Panc1 (cell line): ENCODE measurements around the gene FRMD1. TPM values are rescaled to one million over a fixed set of nuclear protein-coding genes. Genes with fewer than 3 reads are reported as not detected.

ENCODE experiments used
- ATAC-seq: fragments of 200-7000 bp; cut with Tn5 transposase; 2 replicates; pipeline ENCODE4 v1.9.1; 2020; ENCODE audit warnings: mild to moderate bottlenecking, moderate library complexity
- BruUV-seq: library from RNA; stranded (reverse); fragments of 400-500 nt; replicated peaks from 2 replicates; lab custom pipeline; 2021; lab: Mats Ljungman, UMichigan
- CTCF ChIA-PET: fragments of 300-600 bp; sonication (Branson Sonifier 250); formaldehyde crosslinking; loops from one replicate; lab custom pipeline; 2022; ENCODE audit warnings: antibody characterized with exemption; lab: Charles Lee
- POLR2A ChIA-PET: fragments of 300-600 bp; sonication (Branson Sonifier 250); formaldehyde crosslinking; loops from one replicate; lab custom pipeline; 2022; ENCODE audit warnings: antibody characterized with exemption; lab: Charles Lee
- DNase-seq: peaks from one replicate; pipeline ENCODE4 v3.0.0-alpha.2; 2010; ENCODE audit warnings: low read depth, low spot score
- H3K27ac ChIP-seq: 2 replicates; pipeline ENCODE4 v1.5.1; 2011; ENCODE audit warnings: mild to moderate bottlenecking, low read length, inconsistent platforms
- H3K27me3 ChIP-seq: fragments of 200-500 bp; sonication (Bioruptor generic); 2 replicates; pipeline ENCODE4 v1.6.0; 2014; ENCODE audit warnings: low read length, inconsistent platforms; ENCODE audit not compliant: control insufficient read depth, insufficient read depth
- H3K36me3 ChIP-seq: fragments of 200-500 bp; sonication (Bioruptor generic); 2 replicates; pipeline ENCODE4 v1.5.1; 2014; ENCODE audit warnings: inconsistent platforms, mild to moderate bottlenecking, low read length, moderate library complexity; ENCODE audit not compliant: control insufficient read depth, insufficient read depth
- H3K4me1 ChIP-seq: 2 replicates; pipeline ENCODE4 v1.5.1; 2011; ENCODE audit warnings: inconsistent platforms, mild to moderate bottlenecking, low read length, moderate library complexity; ENCODE audit not compliant: control insufficient read depth, insufficient read depth
- H3K4me3 ChIP-seq, 2 experiments: 2 replicates each; pipeline ENCODE4 v1.5.1; 2011 to 2012; ENCODE audit warnings: low read depth in 2 of 2, low read length in 2 of 2, mild to moderate bottlenecking in 2 of 2, inconsistent platforms in 1 of 2, moderate library complexity in 1 of 2
- H3K9me3 ChIP-seq: fragments of 200-500 bp; sonication (Bioruptor generic); 2 replicates; pipeline ENCODE4 v1.5.1; 2014; ENCODE audit warnings: low read depth, mild to moderate bottlenecking, inconsistent platforms, low read length, moderate library complexity; ENCODE audit not compliant: control insufficient read depth, insufficient read depth
- POLR2AphosphoS5 ChIP-seq: IDR thresholded peaks from 2 replicates; pipeline ENCODE4 v1.6.1; 2012; ENCODE audit warnings: mild to moderate bottlenecking, low read depth, low read length, moderate library complexity
- SIN3A ChIP-seq: IDR thresholded peaks from 2 replicates; pipeline ENCODE4 v1.6.1; 2012; ENCODE audit warnings: low read depth, mild to moderate bottlenecking, low read length, moderate library complexity, borderline replicate concordance; ENCODE audit not compliant: insufficient read depth
- TCF7L2 ChIP-seq: IDR thresholded peaks from 2 replicates; pipeline ENCODE4 v1.6.1; 2011; ENCODE audit warnings: mild to moderate bottlenecking, low read depth, low read length, inconsistent platforms
- in situ Hi-C: cut with HindIII; loops from 2 replicates; pipeline ENCODE4 v1.10.0; 2016; ENCODE audit warnings: low sequenced_read_pairs, low pct_unique_long_range_greater_than_20kb
- intact Hi-C: fragments of 100-400 bp; cut with micrococcal nuclease; formaldehyde crosslinking; loops from one replicate; pipeline ENCODE4 v1.10.0; 2022; ENCODE audit not compliant: unreplicated experiment
- total RNA-seq: library from RNA; stranded (reverse); gene quantifications from one replicate; pipeline ENCODE4 v1.2.1, GENCODE V29; 2021; ENCODE audit not compliant: unreplicated experiment
- TF ChIP-seq, protein P1 (sequence below), 2 experiments: IDR thresholded peaks; 2 replicates each; pipeline ENCODE4 v1.6.1; 2011 to 2012; ENCODE audit warnings: low read depth in 2 of 2, control low read depth in 1 of 2, low read length in 1 of 2, mild to moderate bottlenecking in 1 of 2, moderate library complexity in 1 of 2; ENCODE audit not compliant: insufficient read depth in 1 of 2
- TF ChIP-seq, protein P2 (sequence below): fragments of 450-650 bp; IDR thresholded peaks from 2 replicates; pipeline ENCODE4 v1.5.1; 2017; ENCODE audit warnings: mild to moderate bottlenecking

Gene FRMD1
- total RNA-seq, 1 experiment from 2014 or later = 0.15 TPM

DNA sequence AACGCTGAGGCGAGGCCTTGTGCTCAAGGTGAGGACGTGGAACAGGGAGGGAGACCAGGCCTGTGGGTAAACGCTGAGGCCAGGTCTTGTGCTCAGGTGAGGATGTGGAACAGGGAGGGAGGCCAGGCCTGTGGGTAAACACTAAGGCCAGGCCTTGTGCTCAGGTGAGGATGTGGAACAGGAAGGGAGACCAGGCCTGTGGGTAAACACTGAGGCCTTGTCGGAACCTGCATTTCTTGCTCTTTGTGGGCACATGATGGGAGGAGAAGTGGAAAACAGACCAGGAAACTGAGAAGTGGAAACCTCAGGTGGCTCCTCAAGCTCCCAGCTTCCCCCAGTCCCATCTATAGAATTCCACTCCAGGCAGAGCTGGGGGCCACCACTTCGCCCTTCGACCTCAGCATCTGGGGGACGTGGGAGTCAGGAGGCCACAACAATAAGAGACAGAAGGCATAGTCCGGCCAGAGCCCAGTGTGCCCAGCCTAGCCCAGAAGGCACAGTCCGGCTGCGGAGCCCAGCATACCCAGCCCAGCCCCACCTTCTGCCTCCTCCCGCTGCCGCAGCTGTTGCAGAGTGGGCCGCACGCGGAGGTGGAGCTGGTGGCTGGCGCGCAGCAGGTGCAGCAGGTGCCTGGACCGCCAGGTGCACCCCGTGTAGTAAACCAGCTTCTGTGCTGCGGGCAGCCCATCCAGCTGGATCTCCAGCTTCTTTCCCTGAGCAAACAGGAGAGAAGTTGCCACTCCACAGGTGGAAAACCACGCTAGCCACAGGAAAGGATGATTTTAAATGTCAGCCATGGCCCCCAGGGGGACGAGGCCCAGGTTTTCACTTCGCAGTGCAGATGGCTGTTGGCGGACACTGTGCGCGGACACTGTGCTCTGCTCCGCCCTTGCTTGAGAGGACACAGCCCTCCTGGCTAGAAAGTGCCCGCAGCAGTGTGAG, 17.5 kb downstream of the FRMD1 start:
- no peak for DNase-seq
- H3K36me3 ChIP-seq = no peaks in the 10 kb centered on the region
- no peaks in the 10 kb centered on the region for H3K9me3 ChIP-seq
- no TSS peak for BruUV-seq
- H3K27ac ChIP-seq = peak overlapping the region; percentile 29; the same call in 1 of the 2 replicates
- POLR2A ChIA-PET = no interaction called here
- ATAC-seq = no peak
- TF ChIP-seq POLR2AphosphoS5 (no peak), SIN3A (no peak), TCF7L2 (no peak)
- TF ChIP-seq, protein P1, sequence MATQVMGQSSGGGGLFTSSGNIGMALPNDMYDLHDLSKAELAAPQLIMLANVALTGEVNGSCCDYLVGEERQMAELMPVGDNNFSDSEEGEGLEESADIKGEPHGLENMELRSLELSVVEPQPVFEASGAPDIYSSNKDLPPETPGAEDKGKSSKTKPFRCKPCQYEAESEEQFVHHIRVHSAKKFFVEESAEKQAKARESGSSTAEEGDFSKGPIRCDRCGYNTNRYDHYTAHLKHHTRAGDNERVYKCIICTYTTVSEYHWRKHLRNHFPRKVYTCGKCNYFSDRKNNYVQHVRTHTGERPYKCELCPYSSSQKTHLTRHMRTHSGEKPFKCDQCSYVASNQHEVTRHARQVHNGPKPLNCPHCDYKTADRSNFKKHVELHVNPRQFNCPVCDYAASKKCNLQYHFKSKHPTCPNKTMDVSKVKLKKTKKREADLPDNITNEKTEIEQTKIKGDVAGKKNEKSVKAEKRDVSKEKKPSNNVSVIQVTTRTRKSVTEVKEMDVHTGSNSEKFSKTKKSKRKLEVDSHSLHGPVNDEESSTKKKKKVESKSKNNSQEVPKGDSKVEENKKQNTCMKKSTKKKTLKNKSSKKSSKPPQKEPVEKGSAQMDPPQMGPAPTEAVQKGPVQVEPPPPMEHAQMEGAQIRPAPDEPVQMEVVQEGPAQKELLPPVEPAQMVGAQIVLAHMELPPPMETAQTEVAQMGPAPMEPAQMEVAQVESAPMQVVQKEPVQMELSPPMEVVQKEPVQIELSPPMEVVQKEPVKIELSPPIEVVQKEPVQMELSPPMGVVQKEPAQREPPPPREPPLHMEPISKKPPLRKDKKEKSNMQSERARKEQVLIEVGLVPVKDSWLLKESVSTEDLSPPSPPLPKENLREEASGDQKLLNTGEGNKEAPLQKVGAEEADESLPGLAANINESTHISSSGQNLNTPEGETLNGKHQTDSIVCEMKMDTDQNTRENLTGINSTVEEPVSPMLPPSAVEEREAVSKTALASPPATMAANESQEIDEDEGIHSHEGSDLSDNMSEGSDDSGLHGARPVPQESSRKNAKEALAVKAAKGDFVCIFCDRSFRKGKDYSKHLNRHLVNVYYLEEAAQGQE (IDR thresholded peaks at IDR 0.05; ENCODE audit: insufficient read depth in 1 of 2, low read depth in 2 of 2, low read length in 1 of 2) = no peak
- TF ChIP-seq, protein P2, sequence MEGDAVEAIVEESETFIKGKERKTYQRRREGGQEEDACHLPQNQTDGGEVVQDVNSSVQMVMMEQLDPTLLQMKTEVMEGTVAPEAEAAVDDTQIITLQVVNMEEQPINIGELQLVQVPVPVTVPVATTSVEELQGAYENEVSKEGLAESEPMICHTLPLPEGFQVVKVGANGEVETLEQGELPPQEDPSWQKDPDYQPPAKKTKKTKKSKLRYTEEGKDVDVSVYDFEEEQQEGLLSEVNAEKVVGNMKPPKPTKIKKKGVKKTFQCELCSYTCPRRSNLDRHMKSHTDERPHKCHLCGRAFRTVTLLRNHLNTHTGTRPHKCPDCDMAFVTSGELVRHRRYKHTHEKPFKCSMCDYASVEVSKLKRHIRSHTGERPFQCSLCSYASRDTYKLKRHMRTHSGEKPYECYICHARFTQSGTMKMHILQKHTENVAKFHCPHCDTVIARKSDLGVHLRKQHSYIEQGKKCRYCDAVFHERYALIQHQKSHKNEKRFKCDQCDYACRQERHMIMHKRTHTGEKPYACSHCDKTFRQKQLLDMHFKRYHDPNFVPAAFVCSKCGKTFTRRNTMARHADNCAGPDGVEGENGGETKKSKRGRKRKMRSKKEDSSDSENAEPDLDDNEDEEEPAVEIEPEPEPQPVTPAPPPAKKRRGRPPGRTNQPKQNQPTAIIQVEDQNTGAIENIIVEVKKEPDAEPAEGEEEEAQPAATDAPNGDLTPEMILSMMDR = no peak
- in situ Hi-C loops (no loop called here), intact Hi-C loops (loop anchor here (5.0 kb wide), 1 partner anchor 71 kb away; no protein-coding TSS in a partner anchor)
- CTCF ChIA-PET = interaction anchor here (1.0 kb wide), 1 partner anchor 68 kb away, joined by 3 read pairs; no protein-coding TSS in a partner anchor
- no peaks in the 10 kb centered on the region for H3K27me3 ChIP-seq
- no peaks in the 10 kb centered on the region for H3K4me1 ChIP-seq
- H3K4me3 ChIP-seq = no peak overlapping the region

DNA sequence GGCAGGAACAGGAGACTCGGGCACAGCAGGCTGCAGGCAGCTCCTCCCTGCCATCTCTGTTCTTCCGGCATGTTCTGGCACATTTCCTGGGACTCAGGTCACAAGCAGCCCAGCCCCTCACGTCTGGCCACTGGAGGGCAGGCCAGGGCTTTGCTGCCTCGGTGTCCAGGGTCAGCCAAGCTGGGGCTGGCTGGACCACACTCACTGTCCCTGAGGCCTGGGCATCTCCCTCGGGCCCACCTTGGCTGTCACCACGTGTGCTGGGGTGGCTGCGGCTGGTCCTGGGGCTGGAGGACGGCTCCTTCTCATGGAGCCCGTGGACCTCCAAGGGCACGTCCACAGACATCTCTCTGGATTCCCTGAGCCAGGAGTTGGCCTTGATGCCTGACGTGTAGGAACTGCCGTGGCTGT, 18.5 kb downstream of the FRMD1 start:
- peak; percentile 73 for ATAC-seq
- intact Hi-C loops = loop anchor here (5.0 kb wide), 1 partner anchor 72 kb away; no protein-coding TSS in a partner anchor
- no peak for TF ChIP-seq SIN3A
- TF ChIP-seq, protein P2 = peak; percentile 86; the same call in 1 of the 2 replicates
- TF ChIP-seq, protein P1 (IDR thresholded peaks at IDR 0.05; ENCODE audit: insufficient read depth in 1 of 2, low read depth in 2 of 2, low read length in 1 of 2) = no peak
- Histone ChIP-seq H3K4me1 (no peaks in the 10 kb centered on the region), H3K4me3 (no peak overlapping the region), H3K36me3 (no peaks in the 10 kb centered on the region), H3K9me3 (no peaks in the 10 kb centered on the region), H3K27me3 (no peaks in the 10 kb centered on the region), H3K27ac (no peak overlapping the region)
- ChIA-PET POLR2A (no interaction called here), CTCF (interaction anchor here (0.6 to 1.3 kb wide), 5 partner anchors 16 to 81 kb away, joined by 3 to 6 read pairs (median 3); no protein-coding TSS in a partner anchor)
- BruUV-seq = no TSS peak
- in situ Hi-C loops = no loop called here
- DNase-seq = no peak
